LNCaP clone FGC (cell line): ENCODE measurements around the gene RASGRP4.

Source experiments
- DNase-seq: peaks from one replicate; pipeline ENCODE4 v3.0.0-alpha.2; 2011; ENCODE audit warnings: low read depth
- H3K4me3 ChIP-seq: 2 replicates; pipeline ENCODE4 v1.5.1; 2011; ENCODE audit warnings: mild to moderate bottlenecking, low read depth, low read length, control low read depth
- TF ChIP-seq, protein P1 (sequence below): IDR thresholded peaks from 2 replicates; pipeline ENCODE4 v1.5.1; 2012; ENCODE audit warnings: mild to moderate bottlenecking; ENCODE audit not compliant: control insufficient read depth, insufficient read depth; ENCODE audit errors: extremely low read depth

Gene RASGRP4

DNA sequence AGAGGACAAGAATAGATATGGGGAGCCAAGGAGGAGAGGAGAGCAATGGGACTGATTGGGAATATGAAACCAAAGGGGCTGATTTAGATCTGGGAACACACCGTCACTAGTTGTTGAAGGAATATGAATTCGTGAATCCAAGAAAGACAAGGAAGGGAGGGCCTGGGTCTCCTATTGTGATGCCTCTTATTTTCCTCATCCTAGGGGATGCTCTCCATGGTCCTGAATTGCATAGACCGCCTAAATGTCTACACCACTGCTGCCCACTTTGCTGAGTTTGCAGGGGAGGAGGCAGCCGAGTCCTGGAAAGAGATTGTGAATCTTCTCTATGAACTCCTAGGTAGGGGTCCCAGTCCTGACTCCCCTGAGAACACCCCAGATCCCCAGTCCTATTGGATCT, 29.0 kb upstream of the RASGRP4 start:
- no peak overlapping the region for H3K4me3 ChIP-seq
- DNase-seq, result peak; percentile 1

DNA sequence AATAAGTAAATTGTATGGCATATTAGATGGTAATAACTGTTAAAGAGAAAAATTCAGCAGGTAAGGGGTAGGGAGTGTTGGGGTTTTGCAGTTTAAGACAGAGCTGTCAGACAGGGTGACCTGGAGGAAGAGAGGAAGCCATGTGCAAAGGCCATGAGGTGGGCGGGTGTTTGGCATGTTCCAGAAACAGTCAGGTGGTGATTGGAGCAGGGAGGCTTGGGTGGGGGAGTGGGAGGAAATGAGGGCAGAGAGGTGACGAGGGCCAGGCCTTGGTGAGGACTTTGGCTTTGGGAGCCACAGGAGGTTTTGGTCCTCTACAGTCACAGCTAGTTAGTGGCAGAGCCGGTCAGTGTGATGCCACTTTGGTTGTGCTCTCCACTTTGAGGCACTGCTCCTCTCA, 27.6 kb upstream of the RASGRP4 start:
- no peak overlapping the region for H3K4me3 ChIP-seq
- no peak for DNase-seq
- TF ChIP-seq, protein P1, sequence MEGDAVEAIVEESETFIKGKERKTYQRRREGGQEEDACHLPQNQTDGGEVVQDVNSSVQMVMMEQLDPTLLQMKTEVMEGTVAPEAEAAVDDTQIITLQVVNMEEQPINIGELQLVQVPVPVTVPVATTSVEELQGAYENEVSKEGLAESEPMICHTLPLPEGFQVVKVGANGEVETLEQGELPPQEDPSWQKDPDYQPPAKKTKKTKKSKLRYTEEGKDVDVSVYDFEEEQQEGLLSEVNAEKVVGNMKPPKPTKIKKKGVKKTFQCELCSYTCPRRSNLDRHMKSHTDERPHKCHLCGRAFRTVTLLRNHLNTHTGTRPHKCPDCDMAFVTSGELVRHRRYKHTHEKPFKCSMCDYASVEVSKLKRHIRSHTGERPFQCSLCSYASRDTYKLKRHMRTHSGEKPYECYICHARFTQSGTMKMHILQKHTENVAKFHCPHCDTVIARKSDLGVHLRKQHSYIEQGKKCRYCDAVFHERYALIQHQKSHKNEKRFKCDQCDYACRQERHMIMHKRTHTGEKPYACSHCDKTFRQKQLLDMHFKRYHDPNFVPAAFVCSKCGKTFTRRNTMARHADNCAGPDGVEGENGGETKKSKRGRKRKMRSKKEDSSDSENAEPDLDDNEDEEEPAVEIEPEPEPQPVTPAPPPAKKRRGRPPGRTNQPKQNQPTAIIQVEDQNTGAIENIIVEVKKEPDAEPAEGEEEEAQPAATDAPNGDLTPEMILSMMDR, result no peak

More for the DNA sequence above, 29.0 kb upstream of the RASGRP4 start:
- TF ChIP-seq, protein P1, result no peak

DNA sequence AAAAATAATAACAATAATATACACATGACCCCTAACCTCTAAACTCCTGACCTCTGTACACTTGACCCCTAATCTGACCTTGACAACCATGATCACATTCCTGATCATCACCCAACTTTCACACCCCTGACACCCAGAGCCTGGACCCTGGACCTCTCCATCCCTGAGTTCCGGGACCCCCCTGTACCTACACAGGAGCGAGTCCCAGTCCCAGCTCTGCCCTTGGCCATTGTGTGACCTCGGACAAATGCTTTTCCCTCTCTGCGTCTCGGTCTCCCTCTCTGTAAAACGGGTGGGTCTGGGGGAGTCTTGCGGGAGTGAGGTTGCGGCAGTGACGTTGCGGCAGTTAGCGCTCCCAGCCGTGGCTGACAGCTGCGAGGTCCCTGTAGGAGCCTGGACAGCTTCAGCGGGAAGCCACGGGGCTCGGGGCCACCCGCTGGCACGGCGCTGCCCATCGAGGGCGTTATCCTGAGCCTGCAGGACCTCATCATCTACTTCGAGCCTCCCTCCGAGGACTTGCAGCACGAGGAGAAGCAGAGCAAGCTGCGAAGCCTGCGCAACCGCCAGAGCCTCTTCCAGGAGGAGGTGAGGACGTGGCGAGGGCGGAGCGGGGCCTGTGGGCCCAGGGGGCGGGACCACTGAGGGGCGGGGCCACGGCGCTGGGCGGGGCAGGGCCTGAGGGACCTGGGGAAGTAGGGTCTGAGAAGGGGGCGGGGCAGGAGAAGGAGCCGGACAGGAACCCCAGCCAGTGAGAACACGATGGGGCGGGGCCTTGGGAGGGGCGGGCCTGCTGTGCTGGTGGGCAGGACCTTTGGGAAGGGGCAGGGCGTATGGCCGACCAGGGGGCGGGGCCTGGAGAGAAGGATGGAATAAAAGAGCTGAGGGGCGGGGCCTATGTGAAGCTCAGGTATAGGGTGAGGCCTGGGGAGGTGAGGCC, 26.7 kb upstream of the RASGRP4 start:
- no peak for DNase-seq
- no peak overlapping the region for H3K4me3 ChIP-seq
- TF ChIP-seq, protein P1, result no peak

DNA sequence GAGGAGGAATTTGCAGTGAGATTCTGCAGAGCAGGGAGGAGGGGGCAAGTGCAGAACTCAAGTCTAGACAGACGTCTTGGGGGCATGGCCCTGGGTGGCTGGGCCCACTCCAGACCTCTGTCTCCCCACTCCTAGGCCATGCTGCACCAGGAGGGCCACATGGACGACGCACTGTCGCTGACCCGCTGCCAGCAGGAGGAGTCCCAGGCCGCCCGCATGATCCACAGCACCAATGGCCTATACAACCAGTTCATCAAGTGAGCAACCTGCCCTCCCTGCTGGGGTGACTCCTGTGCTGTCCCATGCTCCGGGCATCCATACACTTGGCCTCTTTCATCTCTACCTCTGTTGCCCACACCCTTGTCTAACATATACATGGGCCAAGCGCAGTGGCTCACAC, 25.6 kb upstream of the RASGRP4 start:
- TF ChIP-seq, protein P1, result no peak
- DNase-seq, result no peak
- H3K4me3 ChIP-seq, result no peak overlapping the region

DNA sequence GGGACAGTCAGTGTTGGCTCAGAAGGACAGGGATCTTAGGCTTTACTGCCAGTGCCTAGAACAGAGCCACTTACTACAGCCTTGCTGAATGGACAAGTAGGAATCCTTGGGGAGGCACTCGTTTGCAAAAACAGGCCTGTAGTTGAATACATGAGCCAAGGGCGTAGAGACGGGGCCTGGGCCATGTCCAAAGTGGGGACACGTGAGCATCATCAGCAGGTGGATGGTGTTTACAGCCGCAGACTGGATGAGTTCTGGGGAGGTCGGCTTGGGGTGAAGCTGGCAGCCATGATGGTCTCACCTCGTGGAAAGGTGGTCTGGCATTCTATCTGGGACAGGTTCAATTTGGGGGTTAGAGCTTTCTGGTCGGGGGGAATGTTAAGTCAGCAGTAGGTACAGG, 25.0 kb upstream of the RASGRP4 start:
- H3K4me3 ChIP-seq, result no peak overlapping the region
- DNase-seq, result no peak
- TF ChIP-seq, protein P1, result no peak

DNA sequence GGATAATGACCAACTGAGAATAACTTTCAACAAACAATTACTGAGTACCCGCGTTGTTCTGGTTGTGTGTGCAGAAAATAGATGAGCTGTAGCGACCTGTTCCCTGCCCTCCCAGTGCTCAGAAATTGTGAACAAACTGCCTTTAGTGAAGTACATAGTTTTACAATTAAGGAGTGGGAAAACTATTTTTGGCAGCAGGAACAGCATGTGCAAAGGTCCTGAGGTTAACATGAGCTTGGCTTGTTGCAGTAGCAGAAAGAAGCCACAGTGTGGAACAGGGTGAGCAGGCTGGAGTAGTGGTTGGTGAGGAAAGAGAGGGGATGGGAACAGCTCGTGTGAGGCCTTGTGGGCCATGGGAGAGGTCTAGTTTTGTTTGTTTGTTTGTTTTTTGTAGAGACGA, 23.5 kb upstream of the RASGRP4 start:
- TF ChIP-seq, protein P1, result no peak
- no peak overlapping the region for H3K4me3 ChIP-seq
- no peak for DNase-seq
